ENCODE results near the gene PIP4P1. TPM values are rescaled to one million over a fixed set of nuclear protein-coding genes. Genes with fewer than 3 reads are reported as not detected.
"Not testable (repeated sequence)": the region's sequence is repeated elsewhere in the genome, so short reads cannot be mapped to it uniquely, and the experiment has no call there.

The PIP4P1 gene
- 18.1 and 24.6 TPM in 2 replicates for total RNA-seq (2014; rRNA removed)
- 21.9 TPM for polyA plus RNA-seq (2012)

- peak; percentile 100 for DNase-seq (ENCODE audit: low read depth)
Observed at GRCh38 chr14:20461225-20462141, at the start of gene PIP4P1. TSS of gene PIP4P1 (minus strand) at chr14:20461434. CDS start at chr14:20461325, 109 bp downstream.

- DNase-seq (ENCODE audit: low read depth): no peak
Observed at GRCh38 chr14:20508367-20508766, 47.1 kb upstream of the PIP4P1 start.

DNA sequence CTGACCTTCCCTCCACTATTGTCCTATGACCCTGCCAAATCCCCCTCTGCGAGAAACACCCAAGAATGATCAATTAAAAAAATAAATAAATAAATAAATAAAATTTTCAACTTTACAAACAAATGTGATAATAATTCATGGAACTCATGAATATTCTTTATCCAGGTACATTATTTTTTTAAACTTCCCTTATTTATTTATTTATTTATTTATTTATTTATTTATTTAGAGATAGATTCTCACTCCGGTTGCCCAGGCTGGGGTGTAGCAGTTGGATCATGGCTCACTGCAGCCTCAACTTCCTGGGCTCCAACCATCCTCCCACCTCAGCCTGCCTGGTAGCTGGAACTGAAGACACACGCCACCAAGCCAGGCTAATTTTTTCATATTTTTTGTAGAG is 46.3 kb upstream of the PIP4P1 start:
- DNase-seq (ENCODE audit: low read depth): not testable (repeated sequence)

DNA sequence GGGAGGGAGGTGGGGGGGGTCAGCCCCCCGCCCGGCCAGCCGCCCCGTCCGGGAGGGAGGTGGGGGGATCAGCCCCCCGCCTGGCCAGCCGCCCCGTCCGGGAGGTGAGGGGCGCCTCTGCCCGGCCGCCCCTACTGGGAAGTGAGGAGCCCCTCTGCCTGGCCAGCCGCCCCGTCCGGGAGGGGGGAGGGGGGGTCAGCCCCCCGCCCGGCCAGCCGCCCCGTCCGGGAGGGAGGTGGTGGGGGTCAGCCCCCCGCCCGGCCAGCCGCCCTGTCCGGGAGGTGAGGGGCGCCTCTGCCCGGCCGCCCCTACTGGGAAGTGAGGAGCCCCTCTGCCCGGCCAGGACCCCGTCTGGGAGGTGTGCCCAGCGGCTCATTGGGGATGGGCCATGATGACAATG is 45.5 kb upstream of the PIP4P1 start:
- DNase-seq (ENCODE audit: low read depth): not testable (repeated sequence)

DNA sequence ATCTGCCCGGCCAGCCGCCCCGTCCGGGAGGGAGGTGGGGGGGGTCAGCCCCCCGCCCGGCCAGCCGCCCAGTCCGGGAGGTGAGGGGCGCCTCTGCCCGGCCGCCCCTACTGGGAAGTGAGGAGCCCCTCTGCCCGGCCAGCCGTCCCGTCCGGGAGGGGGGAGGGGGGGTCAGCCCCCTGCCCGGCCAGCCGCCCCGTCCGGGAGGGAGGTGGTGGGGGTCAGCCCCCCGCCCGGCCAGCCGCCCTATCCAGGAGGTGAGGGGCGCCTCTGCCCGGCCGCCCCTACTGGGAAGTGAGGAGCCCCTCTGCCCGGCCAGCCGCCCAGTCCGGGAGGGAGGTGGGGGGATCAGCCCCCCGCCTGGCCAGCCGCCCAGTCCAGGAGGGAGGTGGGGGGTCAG is 45.0 kb upstream of the PIP4P1 start:
- not testable (repeated sequence) for DNase-seq (ENCODE audit: low read depth)

DNA sequence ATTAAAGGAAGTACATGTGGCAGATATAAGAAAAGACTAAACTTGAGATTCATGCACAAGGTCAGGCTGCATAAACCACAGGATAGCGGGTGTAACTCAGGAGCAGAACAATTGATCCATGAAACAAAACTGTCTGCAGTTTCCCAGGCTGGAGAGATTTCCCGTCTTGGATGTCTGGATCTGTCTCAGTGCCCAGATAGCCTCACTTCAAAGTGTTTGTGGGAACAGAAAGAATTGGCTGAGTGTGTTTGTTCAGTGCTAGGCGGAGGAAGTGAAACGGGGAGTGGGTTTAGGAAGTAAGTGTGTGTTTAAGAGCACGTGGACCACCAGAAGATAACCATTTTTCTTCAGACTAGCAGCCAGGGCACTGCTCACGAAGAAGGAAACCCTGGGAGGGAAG is 42.7 kb upstream of the PIP4P1 start:
- no peak for DNase-seq (ENCODE audit: low read depth)

DNA sequence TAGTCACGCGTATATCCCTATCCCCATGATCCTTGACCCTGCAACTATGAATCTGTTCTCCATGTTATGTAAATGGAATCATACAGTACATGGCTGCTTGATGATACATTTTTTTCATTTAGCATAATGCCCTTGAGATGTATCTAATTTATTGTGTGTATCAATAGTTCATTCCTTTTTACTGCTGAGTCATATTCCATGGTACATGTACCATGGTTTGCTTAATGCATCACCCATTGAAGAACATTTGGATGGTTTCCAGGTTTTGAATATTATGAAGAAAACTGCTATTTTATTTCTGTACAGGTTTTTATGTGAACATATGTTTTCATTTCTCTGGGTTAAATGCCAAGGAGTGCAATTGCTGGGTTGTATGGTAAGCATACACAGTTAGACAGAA is 40.1 kb upstream of the PIP4P1 start:
- DNase-seq (ENCODE audit: low read depth): peak; percentile 44

DNA sequence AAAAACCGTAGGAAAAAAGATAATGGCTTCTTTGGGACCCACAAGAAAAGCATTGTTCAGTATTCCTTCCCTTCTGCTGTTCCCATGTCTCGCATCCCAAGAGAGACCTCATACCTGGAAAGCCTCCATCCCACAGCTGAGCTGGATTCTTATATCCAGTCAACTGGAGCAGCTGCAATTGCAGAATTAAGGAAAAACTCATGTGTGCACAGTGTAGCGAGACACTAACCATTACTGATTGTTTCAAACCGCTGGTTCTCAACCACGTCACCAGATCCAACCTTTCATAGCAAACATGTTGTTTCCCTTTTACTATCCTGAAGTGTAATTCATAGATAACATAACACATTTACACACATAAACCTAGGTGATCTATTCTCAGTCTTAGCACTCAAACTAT is 38.6 kb upstream of the PIP4P1 start:
- no peak for DNase-seq (ENCODE audit: low read depth)

- DNase-seq (ENCODE audit: low read depth): peak; percentile 36
Observed at GRCh38 chr14:20499108-20499507, 37.9 kb upstream of the PIP4P1 start.

DNA sequence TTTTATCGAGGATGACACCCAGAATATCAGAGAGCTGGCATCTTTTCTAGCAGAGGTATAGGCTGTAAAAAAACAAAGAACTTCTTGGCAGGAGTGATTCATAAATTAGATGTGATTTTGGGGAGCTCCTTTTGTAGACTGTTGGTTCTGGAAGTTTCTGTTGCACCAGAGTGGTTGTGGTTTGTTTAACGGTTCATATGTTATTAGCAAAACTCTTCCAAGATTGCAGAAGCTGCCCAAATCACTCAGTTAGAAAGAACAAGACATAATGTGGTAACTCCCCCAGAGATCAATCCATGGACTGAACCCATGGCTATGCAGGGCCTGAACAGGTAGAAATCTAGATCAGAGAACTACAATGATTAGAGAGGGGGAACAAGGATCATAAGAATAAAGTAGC is 37.4 kb upstream of the PIP4P1 start:
- DNase-seq (ENCODE audit: low read depth): no peak

GRCh38 chr14:20494935-20495766 is 33.9 kb upstream of the PIP4P1 start:
- peak; percentile 47 for DNase-seq (ENCODE audit: low read depth)

DNA sequence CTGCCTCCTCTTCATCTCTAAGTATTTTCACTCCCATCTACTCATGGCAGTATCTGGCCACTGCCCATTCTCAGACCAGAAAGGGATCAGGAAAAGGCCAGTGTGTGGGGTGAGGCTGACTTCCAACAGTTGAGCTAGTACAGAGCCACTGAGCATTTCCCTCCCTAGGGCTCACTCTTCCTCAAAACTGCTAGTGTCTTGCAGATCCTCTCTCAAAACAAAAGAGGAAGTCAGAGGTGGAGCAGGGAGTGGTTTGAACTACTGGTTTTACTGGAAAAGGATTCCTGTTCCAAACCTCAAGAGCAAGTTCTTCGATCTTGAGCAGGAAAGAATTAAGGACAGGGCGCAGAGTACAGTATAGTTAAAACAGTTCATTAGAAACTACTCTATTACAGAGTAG is 32.4 kb upstream of the PIP4P1 start:
- no peak for DNase-seq (ENCODE audit: low read depth)

DNA sequence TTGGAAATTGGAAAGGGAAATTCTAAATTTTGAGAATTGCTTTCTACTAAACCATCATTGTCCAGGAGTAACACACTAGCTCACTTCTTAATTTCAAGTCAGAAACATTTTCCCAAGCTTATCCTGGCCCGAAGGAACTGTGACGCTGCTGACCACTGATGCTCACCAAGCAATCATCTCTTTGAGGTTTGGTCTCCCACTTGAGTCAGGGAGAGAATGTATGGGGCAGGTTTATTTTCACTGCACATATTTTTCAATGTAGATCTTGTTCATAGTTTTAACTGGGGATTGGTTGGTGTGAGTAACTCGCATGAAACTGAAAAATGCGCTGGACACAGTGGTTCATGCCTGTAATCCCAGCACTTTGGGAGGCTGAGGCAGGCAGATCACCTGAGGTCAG is 31.3 kb upstream of the PIP4P1 start:
- no peak for DNase-seq (ENCODE audit: low read depth)

GRCh38 chr14:20490563-20490962 is 29.3 kb upstream of the PIP4P1 start:
- DNase-seq (ENCODE audit: low read depth): no peak

DNA sequence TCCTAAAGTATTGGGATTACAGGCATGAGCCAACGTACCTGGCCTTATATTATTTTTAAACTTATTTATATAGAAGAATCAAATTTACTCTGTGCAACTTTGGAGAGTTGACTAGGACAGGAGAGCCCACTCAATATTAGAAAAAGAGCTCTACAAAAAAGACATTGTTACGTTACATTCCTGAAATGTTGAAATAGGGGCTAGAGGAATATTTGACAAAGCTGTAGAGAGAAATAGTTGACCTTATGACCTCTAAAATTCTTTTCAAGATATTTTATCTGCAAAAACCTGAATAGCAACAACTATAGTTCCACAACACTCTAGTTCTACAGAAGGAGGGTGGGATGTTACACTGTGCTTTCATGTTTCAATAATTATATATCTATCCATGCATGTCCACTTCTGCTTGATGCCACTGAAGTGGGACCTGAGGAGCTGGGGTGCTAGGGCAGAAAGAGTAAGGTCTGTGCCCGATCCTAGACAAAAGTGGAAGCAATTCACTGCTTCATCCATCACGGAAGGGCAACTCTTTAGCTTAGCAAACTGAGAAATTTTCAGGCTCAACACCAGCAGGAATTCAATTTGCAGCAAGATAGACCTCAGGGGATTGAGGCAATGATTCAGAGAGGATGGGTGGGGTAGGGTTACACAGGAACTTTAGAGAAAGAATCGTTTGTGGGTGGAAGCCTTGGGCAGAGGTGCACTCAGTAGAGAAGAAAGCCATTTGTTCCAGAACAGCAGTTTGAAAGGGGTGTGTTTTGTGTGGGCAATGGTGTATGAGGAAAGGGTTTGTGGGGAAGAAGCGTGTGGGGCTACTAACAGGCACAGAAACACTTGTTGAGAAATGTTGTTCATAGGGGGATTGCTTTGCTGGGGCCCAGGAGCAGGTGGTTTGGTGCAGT is 28.1 kb upstream of the PIP4P1 start:
- DNase-seq (ENCODE audit: low read depth): peak; percentile 65

DNA sequence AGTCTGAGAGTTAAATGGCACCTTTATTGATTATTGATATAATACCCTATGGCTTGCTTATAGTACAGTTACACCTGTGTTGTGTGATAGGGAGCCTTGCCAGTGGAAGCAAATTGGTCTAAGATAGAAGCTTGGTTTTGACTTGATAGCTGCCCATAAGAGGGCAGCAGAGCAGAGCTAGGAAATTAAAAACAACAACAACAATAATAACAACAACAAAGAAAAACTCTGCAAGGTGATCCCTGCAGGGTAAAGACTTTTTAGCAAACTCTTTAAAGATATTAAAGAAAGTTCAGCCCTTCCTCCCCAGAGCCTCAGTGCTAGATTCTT is 26.1 kb upstream of the PIP4P1 start:
- no peak for DNase-seq (ENCODE audit: low read depth)

GRCh38 chr14:20486684-20487395 is 25.6 kb upstream of the PIP4P1 start:
- no peak for DNase-seq (ENCODE audit: low read depth)

- no peak for DNase-seq (ENCODE audit: low read depth)
Observed at GRCh38 chr14:20485900-20486299, 24.7 kb upstream of the PIP4P1 start.

- no peak for DNase-seq (ENCODE audit: low read depth)
Observed at GRCh38 chr14:20482382-20482781, 21.1 kb upstream of the PIP4P1 start.

DNA sequence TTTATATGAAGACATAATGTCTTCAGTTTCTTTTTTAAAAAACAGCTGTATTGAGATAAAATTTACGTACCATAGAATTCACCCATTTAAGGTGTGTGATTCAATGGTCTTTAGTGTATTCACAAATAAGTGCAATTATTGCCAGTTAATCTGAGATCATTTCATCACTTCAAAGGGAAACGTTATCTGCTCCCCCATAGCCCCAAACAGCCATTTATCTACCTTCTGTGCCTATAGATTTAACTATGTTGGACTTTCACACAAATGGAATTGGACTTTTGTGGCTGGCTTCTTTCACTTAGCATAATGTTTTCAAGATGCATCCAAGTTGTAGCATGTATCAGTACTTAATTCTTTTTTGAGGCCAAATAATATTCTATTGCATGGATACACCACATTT is 17.7 kb upstream of the PIP4P1 start:
- no peak for DNase-seq (ENCODE audit: low read depth)
